H1 (cell line): ENCODE data around the gene CD151. TPM values are rescaled to one million over a fixed set of nuclear protein-coding genes. Genes with fewer than 3 reads are reported as not detected.

Experiments
- CTCF ChIA-PET: fragments of 300-600 bp; sonication (Branson Sonifier 250); formaldehyde crosslinking; loops from one replicate; lab custom pipeline; 2021; ENCODE audit not compliant: partially characterized antibody; lab: Charles Lee
- POLR2A ChIA-PET: fragments of 300-600 bp; sonication (Branson Sonifier 250); formaldehyde crosslinking; loops from one replicate; lab custom pipeline; 2021; ENCODE audit warnings: inconsistent platforms; ENCODE audit not compliant: partially characterized antibody; lab: Charles Lee
- DNase-seq, 2 experiments: peaks; one replicate each; pipeline versions ENCODE4 v3.0.0 to v3.0.0-alpha.2; 2010 to 2022; ENCODE audit warnings: low spot score in 2 of 2, low read depth in 1 of 2, mixed read lengths in 1 of 2
- FAIRE-seq: peaks from 2 replicates; lab custom pipeline; 2011; peaks lifted over from hg19 to GRCh38; lab: Jason Lieb, UNC
- H2AFZ ChIP-seq: 2 replicates; pipeline ENCODE4 v1.8.1; 2012; ENCODE audit warnings: low read length, inconsistent platforms
- H2AK5ac ChIP-seq: 2 replicates; pipeline ENCODE4 v1.6.1; 2013; ENCODE audit warnings: low read depth, low read length
- H2BK120ac ChIP-seq: replicated peaks from 2 replicates; pipeline ENCODE3; 2013; ENCODE audit warnings: low read depth, low read length, inconsistent platforms
- H2BK12ac ChIP-seq: 2 replicates; pipeline ENCODE4 v1.6.1; 2013; ENCODE audit warnings: low read depth, low read length
- H2BK15ac ChIP-seq: 2 replicates; pipeline ENCODE4 v1.6.1; 2013; ENCODE audit warnings: low read length
- H2BK20ac ChIP-seq: 2 replicates; pipeline ENCODE4 v1.6.1; 2013; ENCODE audit warnings: low read length
- H2BK5ac ChIP-seq: 2 replicates; pipeline ENCODE4 v1.6.1; 2013; ENCODE audit warnings: low read depth, low read length
- H3K14ac ChIP-seq: 2 replicates; pipeline ENCODE4 v1.6.1; 2013; ENCODE audit warnings: inconsistent platforms; ENCODE audit not compliant: insufficient read length
- H3K18ac ChIP-seq: 2 replicates; pipeline ENCODE4 v1.6.1; 2013; ENCODE audit warnings: low read length; ENCODE audit errors: extremely low read depth
- H3K23ac ChIP-seq: 2 replicates; pipeline ENCODE4 v1.6.1; 2013; ENCODE audit warnings: inconsistent platforms; ENCODE audit not compliant: insufficient read length
- H3K23me2 ChIP-seq: 2 replicates; pipeline ENCODE4 v1.6.1; 2013; ENCODE audit warnings: low read depth, low read length
- H3K27ac ChIP-seq: 2 replicates; pipeline ENCODE4 v1.6.1; 2011; ENCODE audit warnings: low read depth, low read length, inconsistent platforms
- H3K27me3 ChIP-seq, 4 experiments: replicated peaks in 1 of 4; 1 replicate in 1 of 4; 2 replicates in 3 of 4; pipeline versions ENCODE4 v1.6.1 to v1.8.1; 2011 to 2013; ENCODE audit warnings: low read length in 3 of 4, mild to moderate bottlenecking in 3 of 4, inconsistent platforms in 2 of 4, mixed read lengths in 2 of 4, moderate library complexity in 1 of 4; ENCODE audit not compliant: control insufficient read depth in 3 of 4, insufficient read depth in 3 of 4; ENCODE audit errors: extremely low read depth in 1 of 4
- H3K36me3 ChIP-seq, 4 experiments: 2 replicates each; pipeline versions ENCODE4 v1.6.1 to v1.8.1; 2011 to 2013; ENCODE audit warnings: mild to moderate bottlenecking in 4 of 4, low read length in 3 of 4, moderate library complexity in 2 of 4, control low read depth in 1 of 4, inconsistent platforms in 1 of 4; ENCODE audit not compliant: insufficient read depth in 4 of 4, control insufficient read depth in 2 of 4
- H3K4ac ChIP-seq: replicated peaks from 2 replicates; pipeline ENCODE3; 2013; ENCODE audit warnings: low read length, low read depth, mixed read lengths, inconsistent platforms; ENCODE audit not compliant: insufficient read length
- H3K4me1 ChIP-seq, 4 experiments: replicated peaks in 1 of 4; 1 replicate in 1 of 4; 2 replicates in 3 of 4; pipeline versions ENCODE4 v1.6.1 to v1.8.1; 2011 to 2013; ENCODE audit warnings: low read length in 3 of 4, inconsistent platforms in 2 of 4, mixed read lengths in 1 of 4; ENCODE audit not compliant: insufficient read depth in 4 of 4, control insufficient read depth in 3 of 4
- H3K4me2 ChIP-seq, 2 experiments: 2 replicates each; pipeline versions ENCODE4 v1.6.1 to v1.8.1; 2011 to 2013; ENCODE audit warnings: low read depth in 2 of 2, low read length in 2 of 2, control low read depth in 1 of 2, inconsistent platforms in 1 of 2, mild to moderate bottlenecking in 1 of 2; ENCODE audit not compliant: insufficient read depth in 1 of 2
- H3K4me3 ChIP-seq, 4 experiments: fragments of 200-600, 300-600 bp in 1 of 4; sonication (generic), shearing (Covaris generic), sonication (Bioruptor Twin) in 1 of 4; 2 replicates each; pipeline versions ENCODE4 v1.5.1 to v1.8.1; 2011 to 2016; ENCODE audit warnings: low read length in 4 of 4, low read depth in 3 of 4, control low read depth in 2 of 4, inconsistent platforms in 2 of 4, mild to moderate bottlenecking in 2 of 4, mixed read lengths in 1 of 4, moderate library complexity in 1 of 4; ENCODE audit not compliant: insufficient read depth in 2 of 4; ENCODE audit errors: extremely low read depth in 1 of 4
- H3K56ac ChIP-seq: replicated peaks from 2 replicates; pipeline ENCODE3; 2013; ENCODE audit warnings: low read depth, mild to moderate bottlenecking, mixed read lengths, low read length, inconsistent platforms; ENCODE audit not compliant: insufficient read length
- H3K79me1 ChIP-seq: 2 replicates; pipeline ENCODE4 v1.6.1; 2013; ENCODE audit warnings: low read depth, low read length, control low read depth
- H3K79me2 ChIP-seq, 2 experiments: 2 replicates each; pipeline versions ENCODE4 v1.6.1 to v1.8.1; 2012 to 2013; ENCODE audit warnings: low read length in 2 of 2, mild to moderate bottlenecking in 2 of 2, inconsistent platforms in 1 of 2; ENCODE audit not compliant: insufficient read depth in 2 of 2, control insufficient read depth in 1 of 2
- H3K9ac ChIP-seq, 4 experiments: replicated peaks in 1 of 4; 1 replicate in 1 of 4; 2 replicates in 3 of 4; pipeline versions ENCODE4 v1.6.1 to v1.8.1; 2011 to 2013; ENCODE audit warnings: low read depth in 3 of 4, low read length in 3 of 4, control low read depth in 2 of 4, mild to moderate bottlenecking in 2 of 4, moderate library complexity in 2 of 4, inconsistent platforms in 1 of 4; ENCODE audit errors: extremely low read depth in 1 of 4
- H3K9me3 ChIP-seq, 2 experiments: 2 replicates each; pipeline versions ENCODE4 v1.6.1 to v1.8.1; 2012 to 2013; ENCODE audit warnings: mild to moderate bottlenecking in 2 of 2, moderate library complexity in 2 of 2, control low read depth in 1 of 2, inconsistent platforms in 1 of 2, low read depth in 1 of 2, low read length in 1 of 2, mixed read lengths in 1 of 2; ENCODE audit not compliant: insufficient read depth in 2 of 2
- H4K20me1 ChIP-seq, 2 experiments: replicated peaks in 1 of 2; 2 replicates each; pipeline versions ENCODE3 to v1.8.1; 2011 to 2013; ENCODE audit warnings: inconsistent platforms in 2 of 2, low read length in 2 of 2, mild to moderate bottlenecking in 1 of 2; ENCODE audit not compliant: insufficient read depth in 2 of 2, control insufficient read depth in 1 of 2
- H4K5ac ChIP-seq: 2 replicates; pipeline ENCODE4 v1.6.1; 2013; ENCODE audit warnings: low read length, low read depth, mixed read lengths, inconsistent platforms; ENCODE audit not compliant: insufficient read length
- H4K8ac ChIP-seq: 2 replicates; pipeline ENCODE4 v1.8.0; 2013; ENCODE audit warnings: mild to moderate bottlenecking, moderate library complexity, low read length, inconsistent platforms; ENCODE audit not compliant: insufficient read depth; ENCODE audit errors: extremely low read depth
- H4K91ac ChIP-seq: replicated peaks from 2 replicates; pipeline ENCODE3; 2013; ENCODE audit warnings: low read length, mixed read lengths, inconsistent platforms; ENCODE audit not compliant: insufficient read length
- ATF2 ChIP-seq: IDR thresholded peaks from 2 replicates; pipeline ENCODE4 v1.6.1; 2012; ENCODE audit warnings: low read length, inconsistent platforms
- CTCF ChIP-seq, 3 experiments: IDR thresholded peaks; 1 replicate in 2 of 3; 2 replicates in 1 of 3; pipeline versions ENCODE4 v1.5.1 to v1.6.1; 2011; ENCODE audit warnings: low read length in 3 of 3, mild to moderate bottlenecking in 3 of 3, inconsistent platforms in 2 of 3, low read depth in 1 of 3, moderate library complexity in 1 of 3; ENCODE audit not compliant: insufficient read depth in 1 of 3; ENCODE audit errors: control extremely low read depth in 1 of 3
- HDAC2 ChIP-seq, 2 experiments: fragments of 300-600 bp in 1 of 2; sonication (generic) in 1 of 2; IDR thresholded peaks; 2 replicates each; pipeline ENCODE4 v1.6.1; 2011 to 2012; ENCODE audit warnings: low read depth in 2 of 2, low read length in 2 of 2, mild to moderate bottlenecking in 2 of 2, moderate library complexity in 2 of 2, borderline replicate concordance in 1 of 2, inconsistent platforms in 1 of 2
- HDAC6 ChIP-seq: IDR thresholded peaks from one replicate; pipeline ENCODE4 v1.7.1; 2012; ENCODE audit warnings: low read depth, mild to moderate bottlenecking, inconsistent platforms, low read length, moderate library complexity
- RFX5 ChIP-seq: IDR thresholded peaks from 2 replicates; pipeline ENCODE4 v1.6.1; 2011; ENCODE audit warnings: low read depth, low read length, improper control_type of control experiment, borderline replicate concordance
- SIRT6 ChIP-seq: IDR thresholded peaks from one replicate; pipeline ENCODE4 v1.7.1; 2012; ENCODE audit warnings: low read length, inconsistent platforms
- SP4 ChIP-seq: IDR thresholded peaks from 2 replicates; pipeline ENCODE4 v1.6.1; 2012; ENCODE audit warnings: low read length, inconsistent platforms
- TBP ChIP-seq: IDR thresholded peaks from 2 replicates; pipeline ENCODE4 v1.6.1; 2011; ENCODE audit warnings: low read depth, low read length, improper control_type of control experiment
- ZNF274 ChIP-seq: IDR thresholded peaks from 2 replicates; pipeline ENCODE4 v1.7.0; 2012; ENCODE audit warnings: low read length, borderline replicate concordance; ENCODE audit errors: extremely low read depth
- WGBS, 2 experiments: shearing (Covaris generic) in 1 of 2; methylation state at CpG; one replicate each; pipeline versions ENCODE4 v1.1.6 to v1.1.7; 2013 to 2015; ENCODE audit warnings: low lambda C conversion rate in 2 of 2, mixed read lengths in 2 of 2, inconsistent platforms in 1 of 2, low coverage in 1 of 2, missing lambda C conversion rate in 1 of 2; ENCODE audit not compliant: insufficient replicate concordance in 2 of 2, insufficient coverage in 1 of 2, insufficient read length in 1 of 2; ENCODE audit errors: extremely low coverage in 1 of 2, missing lambda C conversion rate in 1 of 2; 5-methylcytosine and 5-hydroxymethylcytosine counted together
- polyA plus RNA-seq, 7 experiments: library from polyadenylated mRNA; depleted of rRNA in 3 of 7; stranded (reverse) in 5 of 7; unstranded in 2 of 7; fragments of >200 nt in 5 of 7; fragments of 200-250 nt in 2 of 7; gene quantifications; 1 replicate in 5 of 7; 2 replicates in 1 of 7; 4 replicates in 1 of 7; pipeline versions ENCODE4 v1.2.1 to v1.2.3, GENCODE V29; 2011 to 2013; ENCODE audit warnings: missing spikeins in 2 of 7, mixed read lengths in 2 of 7
- total RNA-seq: library from RNA; stranded (reverse); fragmentation: NEBNext Ultra II Directional; extraction: Animal tissue kit (Norgen Biotek cat#: 25700); gene quantifications from 2 replicates; pipeline ENCODE4 v1.2.1, GENCODE V29; 2021

CD151 gene
- total and polyA plus RNA-seq, 2 of the 8 experiments (the other 6 are each of a cell fraction or from before 2014, with no cell fraction given) = 101 to 212 TPM

- Histone ChIP-seq H3K4ac (no peak overlapping the region), H3K9me3 (no peaks in the 10 kb centered on the region), H2BK15ac (no peak overlapping the region), H2BK12ac (no peak overlapping the region), H3K4me2 (no peak overlapping the region), H4K20me1 (peaks cover 13 to 33% of the 10 kb centered on the region in 2 experiments), H3K56ac (no peak overlapping the region), H4K91ac (no peak overlapping the region), H2BK20ac (no peak overlapping the region), H3K23ac (no peak overlapping the region), H3K4me3 (no peak overlapping the region), H3K4me1 (peaks cover 0 to 11% (median 7%) of the 10 kb centered on the region in 4 experiments; a peak in 5 of 7 replicates), H3K23me2 (no peaks in the 10 kb centered on the region), H3K79me2 (no peaks in the 10 kb centered on the region), H2BK5ac (no peak overlapping the region), H3K27ac (no peak overlapping the region), H3K9ac (no peak overlapping the region), H3K18ac (no peak overlapping the region), H2AFZ (no peak overlapping the region), H4K8ac (no peak overlapping the region; the same call in 1 of the 2 replicates), H3K27me3 (no peaks in the 10 kb centered on the region), H3K79me1 (no peaks in the 10 kb centered on the region), H2BK120ac (no peak overlapping the region), H4K5ac (no peak overlapping the region), H2AK5ac (no peak overlapping the region), H3K36me3 (peaks cover 0 to 2% (median 0%) of the 10 kb centered on the region in 4 experiments; a peak in 2 of 8 replicates), H3K14ac (no peak overlapping the region)
- ChIA-PET CTCF (interaction anchor here (1.0 to 2.7 kb wide), 5 partner anchors 15 to 27 kb away, joined by 3 to 11 read pairs (median 4); no protein-coding TSS in a partner anchor), POLR2A (interaction anchor here (0.7 to 1.8 kb wide), 4 partner anchors 19 to 182 kb away, joined by 3 to 5 read pairs (median 4); no protein-coding TSS in a partner anchor)
- DNase-seq = no peak
- WGBS, 2 experiments = 83% methylated on average over 9 of the region's 9 CpGs; no CpG with 5 or more reads in 1 of the 2 experiments
- no peak for FAIRE-seq
- TF ChIP-seq HDAC2 (IDR thresholded peaks at IDR 0.05; ENCODE audit: borderline replicate concordance in 1 of 2, low read depth in 2 of 2, low read length in 2 of 2) (no peak), SIRT6 (no peak), TBP (no peak), ZNF274 (no peak), SP4 (no peak), CTCF (IDR thresholded peaks at IDR 0.05; ENCODE audit: control extremely low read depth in 1 of 3, insufficient read depth in 1 of 3, low read depth in 1 of 3, low read length in 3 of 3) (no peak), ATF2 (no peak), RFX5 (no peak), HDAC6 (no peak)
Measured at GRCh38 chr11:871472-871871, 38.7 kb downstream of the CD151 start.
